Activated CD4-positive, alpha-beta T cell treated with anti-CD3 and anti-CD28 coated beads, Interleukin-2, amount 50 U/mL, for 1 hour (primary cell): ENCODE measurements around the gene ANGEL2.
"Not testable (repeated sequence)": the region's sequence is repeated elsewhere in the genome, so short reads cannot be mapped to it uniquely, and the experiment has no call there.

Experiments
- DNase-seq: peaks from one replicate; pipeline ENCODE4 v3.0.0-alpha.2; 2020

The ANGEL2 gene

GRCh38 chr1:213017447-213018273, 2.0 kb upstream of the ANGEL2 start:
- no peak for DNase-seq

DNA sequence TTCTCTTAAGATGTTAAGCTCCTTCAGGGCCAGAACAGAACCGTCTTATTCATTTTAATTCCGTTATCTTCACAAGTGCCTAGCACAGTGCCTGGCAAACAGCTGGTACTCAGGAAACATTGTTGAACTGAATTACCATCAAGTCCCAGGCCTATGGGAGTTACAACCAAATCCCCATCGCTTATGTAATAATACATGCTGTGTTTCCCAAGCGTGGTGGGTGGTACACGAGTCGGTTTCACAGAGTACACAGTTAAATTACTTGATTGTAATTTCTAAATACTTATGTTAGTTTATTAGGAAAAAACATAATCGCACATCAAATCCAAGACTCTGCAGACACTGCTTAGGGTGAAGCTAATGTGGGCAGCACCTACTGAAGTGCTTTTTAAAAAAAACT, 1.0 kb downstream of the ANGEL2 start:
- no peak for DNase-seq

DNA sequence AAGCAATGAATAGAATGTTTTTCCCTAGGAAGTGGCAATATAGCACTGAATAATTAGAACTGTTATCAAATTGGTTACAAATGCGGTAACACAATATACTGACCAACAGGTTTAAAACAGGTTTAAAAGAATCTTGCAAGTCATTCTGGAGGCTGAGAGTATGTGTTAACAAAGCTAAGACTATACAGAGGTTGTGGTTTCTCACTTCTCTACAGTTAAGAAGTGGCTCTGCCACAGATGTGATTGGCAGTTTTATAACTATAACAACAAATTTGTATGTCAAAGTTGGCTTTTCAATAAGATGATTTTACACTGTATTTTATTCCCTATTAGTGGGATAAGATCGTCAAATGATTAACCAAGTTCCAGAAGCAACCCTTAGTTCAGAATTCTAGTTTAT, 7.1 kb downstream of the ANGEL2 start:
- no peak for DNase-seq

DNA sequence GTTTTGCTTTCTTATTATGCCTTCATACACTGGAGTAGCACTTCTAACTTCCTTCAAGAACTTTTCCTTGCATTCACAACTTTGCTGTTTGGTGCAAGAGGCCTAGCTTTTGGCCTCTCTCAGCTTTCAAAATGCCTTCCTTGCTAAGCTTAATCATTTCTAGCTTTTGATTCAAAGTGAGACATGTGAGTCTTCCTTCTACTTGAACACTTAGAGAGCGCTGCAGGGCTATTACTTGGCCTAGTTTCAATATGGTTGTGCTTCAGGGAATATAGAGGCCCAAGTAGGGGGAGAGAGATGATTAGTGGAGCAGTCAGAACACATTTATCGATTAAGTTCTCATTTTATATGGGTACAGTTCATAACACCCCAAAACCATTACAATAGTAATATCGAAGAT, 12.4 kb downstream of the ANGEL2 start:
- DNase-seq = no peak

- no peak for DNase-seq
Observed at GRCh38 chr1:212994926-212995325, 20.7 kb downstream of the ANGEL2 start.

DNA sequence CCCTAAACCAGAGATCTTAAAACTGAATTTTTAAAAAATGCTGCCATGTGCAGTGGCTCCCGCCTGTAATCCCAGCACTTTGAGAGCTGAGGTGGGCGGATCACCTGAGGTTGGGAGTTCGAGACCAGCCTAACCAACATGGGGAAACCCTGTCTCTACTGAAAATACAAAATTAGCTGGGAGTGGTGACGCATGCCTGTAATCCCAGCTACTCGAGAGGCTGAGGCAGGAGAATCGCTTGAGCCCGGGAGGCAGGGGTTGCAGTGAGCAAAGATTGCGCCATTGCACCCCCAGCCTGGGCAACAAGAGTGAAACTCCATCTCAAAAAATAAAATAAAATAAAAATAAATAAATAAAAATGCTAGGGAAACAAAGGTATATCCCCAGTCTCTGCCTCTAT, 21.7 kb downstream of the ANGEL2 start:
- not testable (repeated sequence) for DNase-seq

- DNase-seq = no peak
Observed at GRCh38 chr1:212990276-212990675, 25.4 kb downstream of the ANGEL2 start.

GRCh38 chr1:212987702-212988322, 27.9 kb downstream of the ANGEL2 start:
- DNase-seq = no peak

GRCh38 chr1:212986551-212986950, 29.1 kb downstream of the ANGEL2 start:
- DNase-seq = no peak

DNA sequence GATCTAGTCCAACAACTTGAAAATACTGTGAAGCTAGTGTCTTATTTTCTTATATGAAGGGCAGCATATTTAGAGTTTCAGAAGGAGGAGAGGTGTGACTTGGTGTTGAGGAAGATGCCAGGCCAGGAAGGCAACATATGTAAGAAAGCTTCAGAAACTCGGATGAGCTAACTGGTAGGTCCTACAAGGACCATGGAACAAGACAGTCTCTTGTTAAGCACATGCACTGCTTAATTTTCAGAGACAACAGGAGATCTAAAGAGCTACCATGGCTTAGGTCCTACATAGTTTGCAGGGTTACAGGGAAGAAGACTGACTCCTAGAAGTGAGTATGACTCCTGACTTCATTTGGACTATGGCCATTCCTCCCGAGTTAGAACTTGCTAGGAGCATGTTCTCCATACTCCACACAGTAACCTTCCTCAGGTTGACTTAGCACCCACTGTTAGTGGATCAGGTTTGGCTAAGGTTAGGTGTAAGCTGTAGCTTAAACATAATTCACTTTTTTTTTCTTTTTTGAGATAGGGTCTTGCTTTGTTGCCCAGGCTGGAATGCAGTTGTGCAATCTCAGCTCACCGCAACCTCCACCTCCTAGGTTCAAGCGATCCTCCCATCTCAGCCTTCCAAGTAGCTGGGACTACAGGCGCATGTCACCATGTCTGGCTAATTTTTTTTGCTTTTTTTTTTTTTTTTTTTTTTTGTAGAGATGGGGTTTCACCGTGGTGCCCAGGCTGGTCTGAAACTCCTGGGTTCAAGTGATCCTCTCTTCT, 31.0 kb downstream of the ANGEL2 start:
- no peak for DNase-seq

GRCh38 chr1:212983482-212983881, 32.2 kb downstream of the ANGEL2 start:
- DNase-seq = no peak

DNA sequence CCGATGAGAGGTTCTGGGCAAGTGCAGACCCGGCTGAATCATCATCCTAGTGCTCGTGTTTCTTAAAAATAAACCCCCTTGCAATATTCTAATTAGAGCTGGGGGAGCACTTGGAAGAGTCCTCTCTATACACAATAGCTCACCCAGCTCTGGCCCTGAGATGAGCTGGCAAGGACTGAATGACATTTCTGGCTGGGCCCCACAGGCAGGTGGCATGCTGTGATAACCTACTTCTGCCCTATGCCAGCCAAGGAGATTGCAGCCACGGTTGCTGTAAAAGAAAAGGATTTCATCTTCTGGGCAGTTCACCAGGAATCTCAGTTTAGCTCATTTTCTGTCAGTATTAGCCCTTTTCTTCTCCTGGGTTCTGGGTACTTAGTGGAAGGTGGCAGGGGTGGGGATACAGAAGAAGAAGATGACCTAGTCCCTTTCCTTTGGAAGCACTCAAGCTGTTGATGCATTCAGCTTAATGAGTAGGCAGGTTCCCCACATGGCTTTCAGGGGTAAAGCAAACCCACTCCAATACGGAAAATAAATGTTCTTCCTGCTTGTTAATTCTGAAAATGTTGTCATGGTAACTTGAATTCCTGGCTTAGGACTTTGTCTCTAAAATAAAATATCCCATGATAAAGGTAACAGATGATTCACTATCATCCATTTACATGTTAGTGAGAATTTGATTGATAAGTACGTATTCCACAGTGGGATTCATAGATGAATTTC, 33.1 kb downstream of the ANGEL2 start:
- no peak for DNase-seq

DNA sequence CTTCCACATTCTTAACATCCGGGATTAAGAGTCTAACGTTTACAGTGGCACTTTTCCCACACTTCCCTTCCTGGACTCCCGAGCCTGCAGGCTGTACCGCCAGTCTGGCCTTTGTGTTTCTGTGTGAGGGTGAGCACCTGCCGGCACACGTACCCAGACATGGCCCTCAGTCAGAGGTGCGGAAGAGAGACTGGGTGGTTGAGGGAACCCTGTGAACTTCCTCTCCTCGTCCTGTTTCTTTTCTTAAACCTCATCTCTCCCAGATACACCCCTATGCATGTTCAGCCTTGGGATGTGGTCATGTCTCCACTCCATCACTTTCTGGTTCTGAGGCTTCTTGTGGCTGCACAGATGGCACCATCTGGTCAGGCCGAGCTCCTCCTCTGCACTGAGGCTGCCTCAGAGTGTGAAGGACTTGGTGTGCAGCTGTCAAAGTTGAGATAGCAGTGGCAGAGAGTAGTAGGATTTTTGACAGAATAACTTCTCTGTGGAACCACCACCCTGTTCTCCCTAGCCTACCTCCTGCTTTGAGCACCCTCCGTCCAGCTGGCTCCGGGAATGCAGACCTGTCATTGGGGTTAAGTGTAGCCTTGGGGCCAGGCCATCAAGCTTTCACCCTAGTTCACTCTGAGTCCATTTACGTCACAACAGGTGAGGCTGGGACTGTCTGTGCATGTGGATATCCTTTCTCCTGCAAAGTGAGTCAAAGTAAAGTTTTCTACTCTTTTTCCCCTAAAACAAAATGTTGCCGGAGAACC, 33.9 kb downstream of the ANGEL2 start:
- no peak for DNase-seq

DNA sequence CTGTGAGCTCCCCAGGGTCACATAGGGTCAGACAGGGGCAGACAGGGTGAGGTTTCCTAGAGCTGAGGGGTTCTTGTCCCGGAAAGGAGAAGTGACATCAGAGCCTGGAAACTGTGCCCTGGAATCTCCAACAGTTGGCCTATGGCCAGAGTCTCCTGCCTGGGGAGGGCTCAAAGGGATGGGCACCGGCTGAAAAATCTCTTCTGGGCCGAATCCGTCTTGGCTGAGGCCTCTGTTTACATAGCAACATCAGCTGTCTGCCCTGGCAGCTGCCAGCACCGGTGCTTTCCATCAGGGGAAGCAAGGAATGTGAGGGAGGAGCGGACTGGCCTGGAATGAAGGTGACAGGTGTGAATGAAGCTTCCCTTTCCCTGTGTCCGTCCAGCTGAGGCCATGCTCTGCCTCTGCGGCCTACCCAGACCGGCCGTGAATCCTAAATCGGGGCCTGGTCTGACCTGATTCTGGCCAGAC, 34.6 kb downstream of the ANGEL2 start:
- no peak for DNase-seq

GRCh38 chr1:212980123-212980785, 35.4 kb downstream of the ANGEL2 start:
- no peak for DNase-seq

DNA sequence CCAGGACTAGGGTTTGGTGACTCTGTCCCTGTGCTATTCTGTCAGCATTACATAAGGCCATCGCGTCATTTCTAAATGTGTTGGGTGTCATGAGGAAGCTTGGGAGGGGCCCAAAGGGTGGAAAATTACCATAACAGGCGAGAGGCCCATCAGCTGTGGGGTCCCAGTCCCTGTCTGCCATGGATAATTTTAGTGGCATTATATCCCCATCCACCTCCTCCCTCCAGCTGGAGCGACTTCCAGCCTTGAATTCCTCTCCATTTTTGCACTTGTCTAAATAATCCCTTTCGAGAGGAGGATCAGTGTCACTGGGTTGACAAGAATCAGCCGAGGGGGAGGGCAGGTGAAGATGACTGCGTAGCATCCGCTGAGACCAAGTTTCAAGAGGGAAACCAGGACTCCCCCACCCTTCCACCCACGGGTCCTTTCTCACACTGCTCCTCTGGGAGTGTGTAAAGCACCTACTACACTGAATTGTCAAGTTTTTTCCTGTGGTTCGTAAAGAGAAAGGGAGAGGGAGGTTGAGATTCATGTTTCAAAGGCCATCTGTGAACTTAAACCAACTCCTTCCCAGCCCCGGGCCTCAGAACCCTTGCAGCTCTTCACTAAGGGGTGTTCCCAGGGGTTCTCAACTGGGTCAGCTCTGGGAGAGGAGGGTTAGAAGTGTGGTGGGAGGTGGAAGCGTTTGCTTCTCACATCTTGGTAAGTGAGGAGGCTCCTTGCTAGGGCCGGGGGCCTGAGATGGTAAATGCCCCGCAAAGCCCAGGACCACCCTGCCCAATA, 36.1 kb downstream of the ANGEL2 start:
- DNase-seq = no peak

DNA sequence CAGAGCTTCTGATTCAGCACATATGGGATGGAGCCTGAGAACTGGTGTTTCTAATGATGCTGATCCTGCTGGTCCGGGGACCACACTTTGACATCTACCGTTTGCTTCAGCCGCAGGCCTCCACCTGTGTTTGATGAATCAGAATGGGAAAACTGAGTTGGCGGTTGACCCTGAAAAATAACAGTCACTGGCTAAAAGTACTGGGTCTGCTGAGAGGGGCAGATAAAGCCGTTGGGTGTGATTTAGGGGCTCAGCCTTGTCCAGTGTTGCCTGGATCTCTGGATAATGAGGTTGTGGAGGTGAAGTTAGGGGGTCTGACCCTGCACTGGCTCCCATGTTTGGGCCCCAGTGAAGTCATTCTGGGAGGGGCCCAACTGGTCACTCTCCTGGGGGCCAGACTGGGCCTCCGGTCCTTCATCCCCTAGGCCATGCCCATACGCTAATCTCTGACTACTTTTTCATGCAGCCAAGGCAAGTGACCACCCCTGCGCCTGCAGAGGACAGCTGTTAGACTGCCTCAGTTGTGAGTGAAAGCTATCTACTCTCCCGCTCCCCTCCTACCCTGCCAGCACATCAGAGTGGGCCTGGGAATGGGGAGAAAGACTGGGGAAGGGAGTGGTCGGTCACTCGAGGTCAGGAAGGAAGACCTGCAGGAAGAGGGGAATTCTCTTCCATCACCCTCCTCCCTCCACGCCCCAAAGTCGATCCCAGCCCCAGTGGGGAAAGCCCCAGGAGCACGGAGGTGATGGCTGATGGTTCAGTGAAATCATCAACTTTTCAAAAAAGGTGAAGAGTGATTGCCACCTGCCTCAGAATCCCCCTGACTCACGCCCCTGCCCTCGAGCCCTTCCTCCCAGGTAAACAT, 37.7 kb downstream of the ANGEL2 start:
- DNase-seq = no peak

DNA sequence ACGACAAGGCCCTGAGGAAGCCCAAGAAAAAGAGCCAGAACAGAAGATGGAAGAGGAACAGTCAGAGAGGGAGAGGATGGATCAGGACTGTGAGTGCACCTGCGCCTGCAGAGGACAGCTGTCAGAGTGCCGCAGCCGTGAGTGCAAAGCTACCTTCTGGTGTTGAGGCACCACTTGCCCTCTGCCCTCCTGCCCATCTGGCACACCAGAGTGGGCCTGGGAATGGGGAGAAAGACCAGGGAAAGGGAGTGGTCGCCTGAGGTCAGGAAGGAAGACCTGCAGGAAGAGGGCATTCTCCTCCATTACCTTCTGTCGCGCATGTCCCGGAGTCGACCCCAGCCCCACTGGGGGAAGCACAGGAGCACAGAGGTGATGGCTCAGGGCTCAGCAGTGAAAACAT, 39.1 kb downstream of the ANGEL2 start:
- DNase-seq = no peak

GRCh38 chr1:212975111-212975918, 40.4 kb downstream of the ANGEL2 start:
- DNase-seq = no peak
